IPS-18a (cell line): ENCODE results near the gene PTPN3.

Source experiments
- H3K27ac ChIP-seq: one replicate; pipeline ENCODE4 v1.5.1; 2013; ENCODE audit warnings: low read length
- H3K27me3 ChIP-seq: one replicate; pipeline ENCODE4 v1.6.1; 2013; ENCODE audit warnings: mild to moderate bottlenecking, low read length; ENCODE audit not compliant: control insufficient read depth, insufficient read depth
- H3K36me3 ChIP-seq: one replicate; pipeline ENCODE4 v1.6.1; 2013; ENCODE audit warnings: low read depth, low read length; ENCODE audit not compliant: control insufficient read depth
- H3K4me1 ChIP-seq: one replicate; pipeline ENCODE4 v1.6.1; 2013; ENCODE audit warnings: low read depth, low read length; ENCODE audit not compliant: control insufficient read depth
- H3K4me3 ChIP-seq: one replicate; pipeline ENCODE4 v1.5.1; 2013; ENCODE audit warnings: low read length
- H3K9ac ChIP-seq: one replicate; pipeline ENCODE4 v1.6.1; 2013; ENCODE audit warnings: mild to moderate bottlenecking, low read length, moderate library complexity
- H3K9me3 ChIP-seq: one replicate; pipeline ENCODE4 v1.6.1; 2013; ENCODE audit warnings: low read depth, low read length; ENCODE audit not compliant: control insufficient read depth

PTPN3 gene

GRCh38 chr9:109500421-109500974 lies 2.4 kb upstream of the PTPN3 start:
- Histone ChIP-seq H3K4me3 (peak overlapping the region; percentile 48), H3K27ac (no peak overlapping the region), H3K9me3 (no peaks in the 10 kb centered on the region), H3K36me3 (no peaks in the 10 kb centered on the region), H3K27me3 (peaks cover 66% of the 10 kb centered on the region), H3K9ac (no peak overlapping the region), H3K4me1 (no peaks in the 10 kb centered on the region)

- no peaks in the 10 kb centered on the region for H3K4me1 ChIP-seq
- no peak overlapping the region for H3K9ac ChIP-seq
- H3K4me3 ChIP-seq: peak overlapping the region; percentile 48
- H3K27me3 ChIP-seq: peaks cover 72% of the 10 kb centered on the region
- no peak overlapping the region for H3K27ac ChIP-seq
- H3K36me3 ChIP-seq: no peaks in the 10 kb centered on the region
- no peaks in the 10 kb centered on the region for H3K9me3 ChIP-seq
Observed at GRCh38 chr9:109499631-109500410, 1.7 kb upstream of the PTPN3 start.

DNA sequence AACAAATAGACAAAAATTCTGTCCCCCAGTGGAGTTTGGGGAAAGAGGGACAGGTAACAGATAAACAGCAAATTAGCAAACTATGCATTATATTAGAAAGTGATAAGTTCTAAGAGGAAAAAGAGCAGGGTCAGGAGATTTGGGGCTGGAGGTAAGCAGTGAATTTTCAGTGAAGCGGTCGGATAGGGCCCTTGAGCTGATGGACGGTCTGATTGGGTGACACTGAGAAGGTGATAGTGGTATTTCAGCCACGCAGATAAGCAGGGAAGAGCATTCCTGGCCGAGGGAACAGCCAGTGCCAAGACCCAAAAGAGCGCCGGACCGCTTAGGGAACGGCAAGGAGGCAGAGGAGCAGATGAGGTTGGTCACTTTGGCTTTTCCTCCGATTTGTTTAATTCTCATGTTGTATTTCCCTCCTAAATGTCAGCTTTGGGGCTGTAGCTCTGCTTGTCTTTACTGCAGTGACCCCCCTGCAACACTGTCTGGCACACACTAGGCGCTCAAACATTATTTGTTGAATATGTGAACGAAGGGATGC lies 1.1 kb upstream of the PTPN3 start:
- H3K27me3 ChIP-seq: peaks cover 74% of the 10 kb centered on the region

DNA sequence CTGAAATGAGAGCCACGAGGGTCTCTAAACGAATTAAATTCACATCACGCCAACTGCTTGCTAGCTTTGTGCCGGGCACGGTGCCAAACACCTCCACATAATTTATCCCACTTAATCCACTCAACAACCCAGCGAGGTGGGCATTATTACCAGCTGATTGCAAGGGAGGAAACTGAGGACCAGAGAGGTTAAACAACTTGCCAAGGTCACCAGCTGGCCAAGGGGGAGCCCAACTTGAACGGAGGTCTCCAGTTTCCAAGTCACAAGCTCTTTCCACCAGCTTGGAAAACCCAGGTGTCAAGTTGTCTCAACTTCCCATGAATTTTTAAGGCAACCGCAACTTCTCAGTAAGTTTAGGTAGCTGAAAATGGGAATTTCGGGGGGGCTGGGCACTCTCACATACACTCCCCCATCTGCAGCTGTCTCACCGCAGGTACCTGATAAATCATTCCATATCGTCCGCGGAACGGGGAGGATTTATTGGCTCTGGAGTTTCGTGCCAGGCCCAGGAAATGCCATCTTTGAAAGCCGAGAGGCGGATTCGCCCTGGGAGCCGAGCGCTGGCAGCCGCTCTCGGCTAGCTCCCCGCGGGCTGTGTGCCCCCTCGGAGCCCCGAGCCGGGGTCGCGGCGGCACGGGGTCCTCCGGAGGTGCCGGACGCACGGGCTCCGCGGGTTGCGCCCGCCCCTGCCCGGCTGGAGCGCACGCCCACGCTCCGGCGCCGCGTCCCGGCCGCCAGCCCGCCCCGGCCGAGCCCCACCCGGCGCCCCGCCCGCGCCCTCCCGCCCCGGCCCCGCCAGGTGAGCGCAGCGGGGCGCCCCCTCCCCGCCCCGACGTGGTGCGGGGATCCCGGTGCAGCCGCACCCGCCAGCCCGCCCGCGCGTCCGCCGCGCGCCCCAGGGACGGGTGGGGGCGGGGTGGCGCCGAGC lies 617 bp downstream of the PTPN3 start:
- no peak overlapping the region for H3K9ac ChIP-seq
- peak overlapping the region; percentile 55 for H3K4me3 ChIP-seq
- no peaks in the 10 kb centered on the region for H3K4me1 ChIP-seq
- no peaks in the 10 kb centered on the region for H3K36me3 ChIP-seq
- H3K9me3 ChIP-seq: no peaks in the 10 kb centered on the region
- H3K27me3 ChIP-seq: peaks cover 74% of the 10 kb centered on the region
- H3K27ac ChIP-seq: no peak overlapping the region

More for the DNA sequence above, 1.1 kb upstream of the PTPN3 start:
- Histone ChIP-seq H3K4me3 (peak overlapping the region; percentile 48), H3K9me3 (no peaks in the 10 kb centered on the region), H3K4me1 (no peaks in the 10 kb centered on the region), H3K36me3 (no peaks in the 10 kb centered on the region), H3K9ac (no peak overlapping the region), H3K27ac (no peak overlapping the region)

DNA sequence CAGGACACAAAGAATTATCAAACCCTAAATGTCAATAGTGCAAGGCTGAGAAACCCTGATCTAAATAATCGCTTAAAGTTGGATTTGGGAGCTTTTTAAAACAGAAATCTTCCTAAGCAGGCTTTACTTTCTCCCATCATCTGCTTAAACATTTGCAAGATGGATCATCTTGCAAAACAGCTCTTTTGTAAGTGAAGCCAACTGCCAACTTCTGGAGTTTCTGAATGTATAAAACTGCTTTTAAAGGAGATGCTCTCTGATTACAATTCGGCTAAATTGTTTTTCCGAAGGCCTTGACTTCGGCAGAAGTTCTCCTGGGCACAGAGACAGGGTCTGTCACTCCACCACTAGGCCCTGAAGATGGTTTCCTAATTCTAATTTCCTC lies 1.3 kb downstream of the PTPN3 start:
- Histone ChIP-seq H3K9ac (no peak overlapping the region), H3K4me1 (no peaks in the 10 kb centered on the region), H3K4me3 (no peak overlapping the region), H3K27ac (no peak overlapping the region), H3K36me3 (no peaks in the 10 kb centered on the region), H3K27me3 (peaks cover 67% of the 10 kb centered on the region), H3K9me3 (no peaks in the 10 kb centered on the region)

- peaks cover 61% of the 10 kb centered on the region for H3K27me3 ChIP-seq
- no peak overlapping the region for H3K27ac ChIP-seq
- H3K36me3 ChIP-seq: no peaks in the 10 kb centered on the region
- H3K9ac ChIP-seq: no peak overlapping the region
- H3K4me1 ChIP-seq: no peaks in the 10 kb centered on the region
- no peaks in the 10 kb centered on the region for H3K9me3 ChIP-seq
- no peak overlapping the region for H3K4me3 ChIP-seq
Observed at GRCh38 chr9:109496218-109496617, 1.9 kb downstream of the PTPN3 start.

- Histone ChIP-seq H3K4me3 (no peak overlapping the region), H3K4me1 (no peaks in the 10 kb centered on the region), H3K9me3 (no peaks in the 10 kb centered on the region), H3K27ac (no peak overlapping the region), H3K36me3 (no peaks in the 10 kb centered on the region), H3K27me3 (peaks cover 35% of the 10 kb centered on the region), H3K9ac (no peak overlapping the region)
Observed at GRCh38 chr9:109493648-109494047, 4.5 kb downstream of the PTPN3 start.

DNA sequence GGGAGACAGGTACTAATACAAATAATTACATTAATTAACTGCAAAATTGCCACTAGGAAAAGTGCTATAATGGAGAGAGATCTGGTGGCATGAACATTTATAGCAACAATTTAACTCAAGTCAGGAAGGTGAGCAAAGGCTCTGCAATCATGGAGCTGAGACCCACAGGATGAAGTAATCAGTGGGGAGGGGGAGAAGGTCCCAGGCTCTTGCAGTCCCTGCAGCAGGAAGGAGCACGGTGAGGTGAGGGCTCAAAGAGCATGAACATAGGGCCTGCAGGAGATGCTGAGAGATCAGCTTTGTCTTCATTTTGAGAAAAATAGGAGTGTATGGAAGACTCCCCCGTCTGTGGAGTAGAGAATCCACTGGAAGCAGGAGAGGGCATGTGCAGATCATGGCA lies 6.5 kb downstream of the PTPN3 start:
- Histone ChIP-seq H3K4me3 (no peak overlapping the region), H3K27ac (no peak overlapping the region), H3K27me3 (peaks cover 19% of the 10 kb centered on the region), H3K9ac (no peak overlapping the region), H3K9me3 (no peaks in the 10 kb centered on the region), H3K4me1 (no peaks in the 10 kb centered on the region), H3K36me3 (no peaks in the 10 kb centered on the region)

DNA sequence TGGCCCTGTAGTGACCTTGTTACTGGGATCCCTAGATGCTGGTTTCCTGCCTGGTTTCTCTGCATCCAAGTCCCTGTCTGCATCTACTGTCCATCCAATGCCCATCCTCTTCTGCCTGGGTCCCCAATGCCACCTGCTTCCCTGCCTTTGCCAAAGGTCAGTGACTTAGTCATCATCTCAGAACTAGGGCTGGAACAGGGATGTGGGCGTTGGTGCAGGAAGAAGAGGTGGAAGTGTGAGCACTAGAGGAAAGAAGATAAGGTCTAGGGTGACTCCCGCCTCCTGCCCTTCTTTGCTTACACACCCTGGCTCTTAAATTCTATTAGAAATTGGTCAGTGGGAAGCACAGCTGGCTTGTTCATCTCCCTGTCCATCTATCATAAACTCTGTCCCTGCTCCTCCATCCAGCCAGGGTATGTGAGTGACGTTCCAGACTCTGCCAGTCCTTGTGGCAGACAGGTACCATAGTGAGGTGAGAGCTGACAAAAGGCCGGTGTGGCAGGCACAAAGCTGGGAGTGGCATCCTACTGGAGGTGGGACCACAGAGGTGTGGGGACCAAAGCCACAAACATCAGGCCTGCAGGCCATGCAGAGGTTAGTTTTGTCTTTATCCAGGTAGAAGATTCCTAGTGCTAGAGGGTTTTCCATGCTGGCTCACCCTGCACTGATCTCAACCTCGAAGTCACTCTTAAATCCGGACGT lies 9.2 kb downstream of the PTPN3 start:
- Histone ChIP-seq H3K27me3 (no peaks in the 10 kb centered on the region), H3K36me3 (no peaks in the 10 kb centered on the region), H3K4me1 (no peaks in the 10 kb centered on the region), H3K9me3 (no peaks in the 10 kb centered on the region), H3K9ac (no peak overlapping the region), H3K27ac (no peak overlapping the region), H3K4me3 (no peak overlapping the region)

- no peaks in the 10 kb centered on the region for H3K9me3 ChIP-seq
- no peaks in the 10 kb centered on the region for H3K36me3 ChIP-seq
- H3K27ac ChIP-seq: no peak overlapping the region
- no peak overlapping the region for H3K4me3 ChIP-seq
- H3K27me3 ChIP-seq: no peaks in the 10 kb centered on the region
- no peaks in the 10 kb centered on the region for H3K4me1 ChIP-seq
- no peak overlapping the region for H3K9ac ChIP-seq
Observed at GRCh38 chr9:109488351-109488750, 9.8 kb downstream of the PTPN3 start.

DNA sequence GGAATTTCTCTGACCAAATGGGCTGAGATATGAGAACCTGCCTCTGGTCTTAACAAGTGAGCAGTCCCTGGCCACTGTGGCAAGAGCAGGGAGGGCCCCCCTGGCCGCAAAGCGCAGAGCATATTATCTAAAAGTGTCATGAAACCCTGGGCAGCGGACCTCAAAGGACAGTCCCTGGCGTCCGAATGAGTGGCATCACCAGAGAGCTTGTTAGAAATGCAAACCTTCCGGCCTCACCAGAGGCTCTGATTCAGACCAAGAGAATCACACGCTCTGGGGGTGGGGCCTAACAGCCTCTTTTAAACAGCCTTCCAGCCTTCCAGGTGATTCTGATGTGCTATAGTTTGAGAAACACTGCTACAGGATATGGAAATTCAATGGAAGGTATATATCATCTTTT lies 10.9 kb downstream of the PTPN3 start:
- Histone ChIP-seq H3K4me3 (no peak overlapping the region), H3K9ac (no peak overlapping the region), H3K36me3 (no peaks in the 10 kb centered on the region), H3K27me3 (no peaks in the 10 kb centered on the region), H3K4me1 (no peaks in the 10 kb centered on the region), H3K27ac (no peak overlapping the region), H3K9me3 (no peaks in the 10 kb centered on the region)
